HepG2 (cell line): ENCODE data around the gene MECR. TPM values are rescaled to one million over a fixed set of nuclear protein-coding genes. Genes with fewer than 3 reads are reported as not detected.

Source experiments
- BRCA1 ChIP-seq: sonication (generic); formaldehyde crosslinking; IDR thresholded peaks from 2 replicates; pipeline ENCODE4 v1.4.0; 2020; ENCODE audit warnings: missing genetic modification reagents
- DDIT3 ChIP-seq: sonication (generic); formaldehyde crosslinking; IDR thresholded peaks from 2 replicates; pipeline ENCODE4 v1.4.0; 2020; ENCODE audit warnings: mild to moderate bottlenecking, missing genetic modification reagents
- ELF3 ChIP-seq: IDR thresholded peaks from 2 replicates; pipeline ENCODE4 v1.6.1; 2016; ENCODE audit warnings: missing genetic modification reagents, missing compliant biosample characterization
- HDAC1 ChIP-seq: sonication (generic); formaldehyde crosslinking; IDR thresholded peaks from 2 replicates; pipeline ENCODE4 v1.5.1; 2020; ENCODE audit warnings: mild to moderate bottlenecking, missing genetic modification reagents
- HNRNPUL1 ChIP-seq: fragments of 200-400 bp; formaldehyde crosslinking; IDR thresholded peaks from 2 replicates; pipeline ENCODE4 v1.6.1; 2017; ENCODE audit warnings: low read depth, mild to moderate bottlenecking, low read length, moderate library complexity
- HOXA9 ChIP-seq: sonication (generic); formaldehyde crosslinking; IDR thresholded peaks from 2 replicates; pipeline ENCODE4 v1.8.1; 2022; ENCODE audit warnings: missing genetic modification reagents, mild to moderate bottlenecking, moderate library complexity, borderline replicate concordance
- KDM3A ChIP-seq: IDR thresholded peaks from 2 replicates; pipeline ENCODE4 v1.6.1; 2018; ENCODE audit warnings: low read depth, missing compliant biosample characterization
- NFKB2 ChIP-seq: sonication (generic); formaldehyde crosslinking; IDR thresholded peaks from 2 replicates; pipeline ENCODE4 v1.4.0; 2020; ENCODE audit warnings: missing genetic modification reagents, borderline replicate concordance
- NFKBIZ ChIP-seq: IDR thresholded peaks from 2 replicates; pipeline ENCODE4 v1.6.1; 2018; ENCODE audit warnings: missing genetic modification reagents, missing compliant biosample characterization
- REPIN1 ChIP-seq: sonication (generic); formaldehyde crosslinking; IDR thresholded peaks from 2 replicates; pipeline ENCODE4 v1.8.0; 2022; ENCODE audit warnings: missing genetic modification reagents, low read depth, mild to moderate bottlenecking, borderline replicate concordance
- SIX1 ChIP-seq: sonication (generic); formaldehyde crosslinking; IDR thresholded peaks from 2 replicates; pipeline ENCODE4 v1.4.0; 2020; ENCODE audit warnings: missing genetic modification reagents, borderline replicate concordance
- SRSF4 ChIP-seq: fragments of 200-400 bp; formaldehyde crosslinking; IDR thresholded peaks from one replicate; pipeline ENCODE4 v1.6.1; 2018; ENCODE audit warnings: mild to moderate bottlenecking, low read depth, low read length, moderate library complexity; ENCODE audit not compliant: poor library complexity, severe bottlenecking
- TEF ChIP-seq: sonication (generic); formaldehyde crosslinking; IDR thresholded peaks from 2 replicates; pipeline ENCODE4 v1.5.0; 2020; ENCODE audit warnings: missing genetic modification reagents
- ZBTB49 ChIP-seq: sonication (generic); formaldehyde crosslinking; IDR thresholded peaks from 2 replicates; pipeline ENCODE4 v1.4.0; 2020; ENCODE audit warnings: missing genetic modification reagents, borderline replicate concordance
- ZNF160 ChIP-seq: sonication (generic); formaldehyde crosslinking; IDR thresholded peaks from 2 replicates; pipeline ENCODE4 v1.8.0; 2022; ENCODE audit warnings: mild to moderate bottlenecking, inconsistent platforms, missing genetic modification reagents
- ZNF24 ChIP-seq: fragments of 450-650 bp; IDR thresholded peaks from 2 replicates; pipeline ENCODE4 v1.6.1; 2017; ENCODE audit warnings: antibody characterized with exemption, mild to moderate bottlenecking
- ZNF343 ChIP-seq: sonication (generic); formaldehyde crosslinking; IDR thresholded peaks from 2 replicates; pipeline ENCODE4 v1.4.0; 2020; ENCODE audit warnings: mild to moderate bottlenecking, missing genetic modification reagents
- ZNF382 ChIP-seq: sonication (generic); formaldehyde crosslinking; IDR thresholded peaks from 2 replicates; pipeline ENCODE4 v1.5.0; 2020; ENCODE audit warnings: missing genetic modification reagents, mild to moderate bottlenecking, borderline replicate concordance
- ZNF431 ChIP-seq: sonication (generic); formaldehyde crosslinking; IDR thresholded peaks from 2 replicates; pipeline ENCODE4 v1.9.0; 2022; ENCODE audit warnings: missing genetic modification reagents, low read depth, mild to moderate bottlenecking, borderline replicate concordance
- ZNF549 ChIP-seq: sonication (generic); formaldehyde crosslinking; IDR thresholded peaks from 2 replicates; pipeline ENCODE4 v1.5.0; 2020; ENCODE audit warnings: missing genetic modification reagents
- ZNF746 ChIP-seq: sonication (generic); formaldehyde crosslinking; IDR thresholded peaks from 2 replicates; pipeline ENCODE4 v1.8.0; 2022; ENCODE audit warnings: mild to moderate bottlenecking, missing genetic modification reagents
- ZNF761 ChIP-seq: sonication (generic); formaldehyde crosslinking; conservative IDR thresholded peaks from 2 replicates; pipeline ENCODE4 v1.4.0; 2020; ENCODE audit warnings: mild to moderate bottlenecking, missing genetic modification reagents
- ZNF83 ChIP-seq: sonication (generic); formaldehyde crosslinking; IDR thresholded peaks from 2 replicates; pipeline ENCODE4 v1.4.0; 2020; ENCODE audit warnings: missing genetic modification reagents, mild to moderate bottlenecking, borderline replicate concordance
- polyA plus RNA-seq, 8 experiments: library from polyadenylated mRNA; depleted of rRNA in 3 of 8; stranded (reverse) in 7 of 8; unstranded in 1 of 8; fragments of >200 nt; fragmentation: Illumina TruSeq in 4 of 8; extraction: Trizol in 4 of 8; gene quantifications; 2 replicates each; pipeline versions ENCODE4 v1.2.1 to v1.2.3, GENCODE V29; 2011 to 2016; ENCODE audit warnings: low read depth in 4 of 8, missing spikeins in 1 of 8, mixed read lengths in 1 of 8; ENCODE audit not compliant: insufficient read depth in 1 of 8
- total RNA-seq, 5 experiments: library from RNA; depleted of rRNA; stranded (reverse); fragments of >200 nt; fragmentation: Illumina TruSeq; extraction: Trizol; gene quantifications; 2 replicates each; pipeline ENCODE4 v1.2.3, GENCODE V29; 2016; ENCODE audit warnings: low read depth in 1 of 5
- TF ChIP-seq, protein P1 (sequence below): IDR thresholded peaks from 2 replicates; pipeline ENCODE4 v1.6.1; 2012; ENCODE audit warnings: inconsistent platforms
- TF ChIP-seq, protein P2 (sequence below): IDR thresholded peaks from 2 replicates; pipeline ENCODE4 v1.6.1; 2012; ENCODE audit warnings: low read depth, low read length, improper control_type of control experiment

Gene MECR
- total and polyA plus RNA-seq, 2 of the 13 experiments (the other 11 are each of a cell fraction or from before 2014, with no cell fraction given) = 18.8 to 24.9 TPM

DNA sequence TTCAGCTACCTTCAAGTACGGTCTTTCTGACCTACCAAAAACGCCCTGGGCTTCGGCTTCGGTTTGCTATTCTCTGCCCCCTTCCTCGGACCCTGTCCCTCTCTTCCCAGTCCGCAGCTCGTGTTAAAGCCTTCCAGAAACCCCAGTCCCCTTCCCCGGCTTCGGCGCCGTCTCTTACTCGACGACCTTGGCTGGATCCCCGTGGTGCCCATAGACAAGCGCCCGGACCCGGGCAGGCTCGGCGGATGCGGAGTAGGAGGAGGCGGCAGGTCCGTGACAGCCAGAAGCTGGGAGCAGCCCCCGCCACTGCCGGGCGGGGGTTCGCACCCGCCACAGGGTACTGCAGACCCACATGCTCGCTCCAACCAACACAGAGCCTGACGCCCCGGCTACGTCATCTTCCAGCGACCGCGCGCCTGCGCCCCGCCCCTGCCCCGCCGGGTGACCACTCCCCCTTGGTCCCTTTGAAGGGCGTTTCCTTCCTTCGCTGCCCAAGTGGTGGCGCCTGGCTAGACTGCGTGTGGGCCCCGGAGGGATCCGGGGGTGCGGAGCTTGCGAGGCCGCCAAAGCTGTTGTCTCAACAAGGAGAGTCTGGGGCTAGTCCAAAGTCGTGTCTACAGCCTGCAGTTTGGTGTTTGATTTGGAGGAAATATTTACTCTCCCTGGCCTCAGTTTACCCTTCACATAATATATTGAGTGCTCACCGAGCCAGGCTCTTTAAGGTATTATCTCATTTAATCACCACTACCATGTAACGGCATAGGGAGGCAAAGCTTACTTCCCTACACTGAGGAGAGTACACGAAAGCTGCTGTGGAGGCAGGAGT is at the start of gene MECR (continued):
- TF ChIP-seq KDM3A (CRISPR knock-in tag) (no peak), BRCA1 (CRISPR knock-in tag) (no peak), ZNF24 (no peak), DDIT3 (CRISPR knock-in tag) (no peak), SIX1 (CRISPR knock-in tag) (no peak), ZNF343 (no peak), NFKBIZ (CRISPR knock-in tag) (no peak), NFKB2 (peak; percentile 88; the same call in 1 of the 2 replicates), ZNF83 (no peak), HOXA9 (no peak), TEF (CRISPR knock-in tag) (no peak), REPIN1 (CRISPR knock-in tag) (peak; percentile 53; the same call in 1 of the 2 replicates), HNRNPUL1 (no peak), HDAC1 (CRISPR knock-in tag) (peak; percentile 84), ZNF761 (CRISPR knock-in tag) (no peak), ELF3 (CRISPR knock-in tag) (peak; percentile 65), SRSF4 (no peak), ZNF160 (no peak), ZNF549 (no peak), ZNF746 (CRISPR knock-in tag) (no peak), ZNF431 (CRISPR knock-in tag) (no peak), ZNF382 (CRISPR knock-in tag) (no peak), ZBTB49 (CRISPR knock-in tag) (no peak)
- TF ChIP-seq, protein P1, sequence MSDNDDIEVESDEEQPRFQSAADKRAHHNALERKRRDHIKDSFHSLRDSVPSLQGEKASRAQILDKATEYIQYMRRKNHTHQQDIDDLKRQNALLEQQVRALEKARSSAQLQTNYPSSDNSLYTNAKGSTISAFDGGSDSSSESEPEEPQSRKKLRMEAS = peak; percentile 93
- TF ChIP-seq, protein P2, sequence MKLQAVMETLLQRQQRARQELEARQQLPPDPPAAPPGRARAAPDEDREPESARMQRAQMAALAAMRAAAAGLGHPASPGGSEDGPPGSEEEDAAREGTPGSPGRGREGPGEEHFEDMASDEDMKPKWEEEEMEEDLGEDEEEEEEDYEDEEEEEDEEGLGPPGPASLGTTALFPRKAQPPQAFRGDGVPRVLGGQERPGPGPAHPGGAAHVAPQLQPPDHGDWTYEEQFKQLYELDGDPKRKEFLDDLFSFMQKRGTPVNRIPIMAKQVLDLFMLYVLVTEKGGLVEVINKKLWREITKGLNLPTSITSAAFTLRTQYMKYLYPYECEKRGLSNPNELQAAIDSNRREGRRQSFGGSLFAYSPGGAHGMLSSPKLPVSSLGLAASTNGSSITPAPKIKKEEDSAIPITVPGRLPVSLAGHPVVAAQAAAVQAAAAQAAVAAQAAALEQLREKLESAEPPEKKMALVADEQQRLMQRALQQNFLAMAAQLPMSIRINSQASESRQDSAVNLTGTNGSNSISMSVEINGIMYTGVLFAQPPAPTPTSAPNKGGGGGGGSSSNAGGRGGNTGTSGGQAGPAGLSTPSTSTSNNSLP = no peak
